Tongue (tissue), 2 donors: ENCODE results near the gene ARPC5. TPM values are rescaled to one million over a fixed set of nuclear protein-coding genes. Genes with fewer than 3 reads are reported as not detected.
A peak's percentile ranks its signal among the peaks of the same experiment; 100 is the strongest.
"Not testable (repeated sequence)": the region's sequence is repeated elsewhere in the genome, so short reads cannot be mapped to it uniquely, and the experiment has no call there.

ENCODE experiments used
- DNase-seq: peaks from one replicate; pipeline ENCODE4 v3.0.0-alpha.2; 2015
- total RNA-seq: library from RNA; depleted of rRNA; stranded (reverse); fragments of >200 nt; gene quantifications from one replicate; pipeline ENCODE4 v1.2.3, GENCODE V29; 2014

ARPC5 gene
- total RNA-seq, 1 donor from 2014 or later: 59.3 TPM

GRCh38 chr1:183645531-183645930 is 9.9 kb upstream of the ARPC5 start:
- DNase-seq: no peak

- no peak for DNase-seq
Measured at GRCh38 chr1:183642166-183642565, 6.6 kb upstream of the ARPC5 start.

GRCh38 chr1:183640193-183640592 is 4.6 kb upstream of the ARPC5 start:
- no peak for DNase-seq

GRCh38 chr1:183638649-183639387 is 3.2 kb upstream of the ARPC5 start:
- no peak for DNase-seq

- no peak for DNase-seq
Measured at GRCh38 chr1:183636783-183637182, 1.2 kb upstream of the ARPC5 start.

GRCh38 chr1:183636334-183636682 is 725 bp upstream of the ARPC5 start:
- DNase-seq: no peak

- peak; percentile 54 for DNase-seq
Measured at GRCh38 chr1:183635099-183635605, 431 bp downstream of the ARPC5 start.

GRCh38 chr1:183634429-183635065 is 1.0 kb downstream of the ARPC5 start:
- DNase-seq: no peak

GRCh38 chr1:183633676-183634343 is 1.8 kb downstream of the ARPC5 start:
- peak; percentile 71 for DNase-seq

GRCh38 chr1:183632964-183633363 is 2.6 kb downstream of the ARPC5 start:
- DNase-seq: no peak

GRCh38 chr1:183632114-183632513 is 3.5 kb downstream of the ARPC5 start:
- DNase-seq: no peak

- DNase-seq: no peak
Measured at GRCh38 chr1:183630748-183631147, 4.8 kb downstream of the ARPC5 start.

GRCh38 chr1:183628537-183628936 is 7.0 kb downstream of the ARPC5 start:
- DNase-seq: no peak

- not testable (repeated sequence) for DNase-seq
Measured at GRCh38 chr1:183626236-183626635, 9.3 kb downstream of the ARPC5 start.

- DNase-seq: peak; percentile 83
Measured at GRCh38 chr1:183622884-183623785, 12.4 kb downstream of the ARPC5 start.

- no peak for DNase-seq
Measured at GRCh38 chr1:183622013-183622412, 13.6 kb downstream of the ARPC5 start.

GRCh38 chr1:183620311-183620710 is 15.3 kb downstream of the ARPC5 start:
- DNase-seq: no peak

- DNase-seq: no peak
Measured at GRCh38 chr1:183619781-183620180, 15.8 kb downstream of the ARPC5 start.

GRCh38 chr1:183618202-183618601 is 17.4 kb downstream of the ARPC5 start:
- not testable (repeated sequence) for DNase-seq

GRCh38 chr1:183612975-183613374 is 22.6 kb downstream of the ARPC5 start:
- not testable (repeated sequence) for DNase-seq

- DNase-seq: no peak
Measured at GRCh38 chr1:183612407-183612806, 23.2 kb downstream of the ARPC5 start.

GRCh38 chr1:183611021-183611420 is 24.6 kb downstream of the ARPC5 start:
- no peak for DNase-seq
